Measurements from ENCODE around the gene LPP.

The LPP gene

DNA sequence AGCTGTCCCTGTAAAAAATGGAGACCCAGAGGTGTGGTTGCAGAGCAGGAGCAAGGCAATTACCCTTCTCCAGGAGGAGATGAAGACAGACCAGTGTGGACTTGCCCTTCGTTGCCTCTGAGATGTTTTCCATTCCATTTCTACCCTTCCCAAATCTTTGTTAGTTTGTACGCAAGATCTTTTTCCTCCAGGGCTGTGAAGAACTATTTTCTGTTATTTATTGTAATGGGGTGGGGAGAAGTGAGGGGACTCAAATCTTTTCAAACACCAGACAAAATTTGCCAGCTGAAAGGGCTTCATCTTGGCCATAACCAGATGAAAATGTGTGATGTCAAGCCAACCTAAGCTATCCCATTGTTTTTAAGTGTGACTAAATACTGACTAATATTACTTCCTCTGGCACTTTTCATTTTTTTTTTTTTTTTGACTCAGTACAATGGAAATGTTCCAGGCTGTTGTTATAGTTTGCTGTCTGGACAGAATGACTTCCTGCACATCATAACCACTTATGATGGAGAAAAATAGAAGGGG lies 746.5 kb downstream of the LPP start:
- TF ChIP-seq JUND (IDR thresholded peaks at IDR 0.05; ENCODE audit: low read depth): no peak
- DNase-seq (ENCODE audit: low read depth in 1 of 2, low spot score in 1 of 2): no peak
- in situ Hi-C loops (cut with HindIII; ENCODE audit: low pct_unique_long_range_greater_than_20kb, low sequenced_read_pairs): no loop called here

DNA sequence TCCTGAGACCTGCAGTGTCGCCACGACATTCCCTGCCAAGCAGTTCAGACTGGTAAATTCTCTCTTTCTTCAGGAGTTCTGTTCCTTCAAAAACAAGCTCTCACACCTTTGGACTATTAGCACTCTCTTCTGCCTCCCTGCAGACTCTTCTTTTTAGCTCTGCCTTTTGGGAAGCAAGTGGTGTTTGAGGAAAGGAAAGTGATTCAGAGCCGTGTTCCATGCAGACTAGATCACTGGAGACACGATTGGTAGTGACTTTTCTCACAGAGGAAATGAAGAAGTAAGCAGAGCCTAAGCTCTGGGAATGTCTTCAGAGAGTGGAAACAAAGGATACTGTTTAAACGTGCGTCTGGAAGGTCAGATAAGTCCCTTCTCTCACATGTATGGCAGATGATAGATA lies 747.2 kb downstream of the LPP start:
- no peak for DNase-seq (ENCODE audit: low read depth in 1 of 2, low spot score in 1 of 2)
- no peak for TF ChIP-seq JUND (IDR thresholded peaks at IDR 0.05; ENCODE audit: low read depth)
- in situ Hi-C loops (cut with HindIII; ENCODE audit: low pct_unique_long_range_greater_than_20kb, low sequenced_read_pairs): no loop called here

- DNase-seq (ENCODE audit: low read depth in 1 of 2, low spot score in 1 of 2): no peak
- TF ChIP-seq JUND (IDR thresholded peaks at IDR 0.05; ENCODE audit: low read depth): no peak
- in situ Hi-C loops (cut with HindIII; ENCODE audit: low pct_unique_long_range_greater_than_20kb, low sequenced_read_pairs): no loop called here
Observed at GRCh38 chr3:188901671-188902287, 747.8 kb downstream of the LPP start.

- no peak for TF ChIP-seq JUND (IDR thresholded peaks at IDR 0.05; ENCODE audit: low read depth)
- in situ Hi-C loops (cut with HindIII; ENCODE audit: low pct_unique_long_range_greater_than_20kb, low sequenced_read_pairs): no loop called here
- DNase-seq (ENCODE audit: low read depth in 1 of 2, low spot score in 1 of 2): no peak
Observed at GRCh38 chr3:188904670-188905069, 750.7 kb downstream of the LPP start.

DNA sequence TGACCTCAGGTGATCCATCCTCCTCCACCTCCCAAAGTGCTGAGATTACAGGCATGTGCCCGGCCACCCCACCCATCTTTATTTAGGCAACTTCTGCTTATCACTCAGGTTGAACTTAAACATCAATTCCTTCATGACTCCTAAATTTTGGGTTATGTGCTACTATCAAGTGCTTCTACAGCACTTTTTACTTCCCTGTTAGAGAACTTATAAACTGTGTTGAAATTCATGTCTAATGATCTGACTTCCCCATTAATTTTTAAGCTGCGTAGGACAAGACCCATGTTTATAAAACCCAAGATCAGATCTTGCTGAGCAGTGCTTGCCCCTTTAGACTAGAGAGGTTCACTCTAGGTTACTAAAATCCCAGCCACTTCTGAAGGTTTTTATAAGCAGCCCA lies 751.6 kb downstream of the LPP start:
- no peak for DNase-seq (ENCODE audit: low read depth in 1 of 2, low spot score in 1 of 2)
- in situ Hi-C loops (cut with HindIII; ENCODE audit: low pct_unique_long_range_greater_than_20kb, low sequenced_read_pairs): no loop called here
- TF ChIP-seq JUND (IDR thresholded peaks at IDR 0.05; ENCODE audit: low read depth): no peak

- in situ Hi-C loops (cut with HindIII; ENCODE audit: low pct_unique_long_range_greater_than_20kb, low sequenced_read_pairs): no loop called here
- DNase-seq (ENCODE audit: low read depth in 1 of 2, low spot score in 1 of 2): no peak
- TF ChIP-seq JUND (IDR thresholded peaks at IDR 0.05; ENCODE audit: low read depth): no peak
Observed at GRCh38 chr3:188906236-188906635, 752.3 kb downstream of the LPP start.

DNA sequence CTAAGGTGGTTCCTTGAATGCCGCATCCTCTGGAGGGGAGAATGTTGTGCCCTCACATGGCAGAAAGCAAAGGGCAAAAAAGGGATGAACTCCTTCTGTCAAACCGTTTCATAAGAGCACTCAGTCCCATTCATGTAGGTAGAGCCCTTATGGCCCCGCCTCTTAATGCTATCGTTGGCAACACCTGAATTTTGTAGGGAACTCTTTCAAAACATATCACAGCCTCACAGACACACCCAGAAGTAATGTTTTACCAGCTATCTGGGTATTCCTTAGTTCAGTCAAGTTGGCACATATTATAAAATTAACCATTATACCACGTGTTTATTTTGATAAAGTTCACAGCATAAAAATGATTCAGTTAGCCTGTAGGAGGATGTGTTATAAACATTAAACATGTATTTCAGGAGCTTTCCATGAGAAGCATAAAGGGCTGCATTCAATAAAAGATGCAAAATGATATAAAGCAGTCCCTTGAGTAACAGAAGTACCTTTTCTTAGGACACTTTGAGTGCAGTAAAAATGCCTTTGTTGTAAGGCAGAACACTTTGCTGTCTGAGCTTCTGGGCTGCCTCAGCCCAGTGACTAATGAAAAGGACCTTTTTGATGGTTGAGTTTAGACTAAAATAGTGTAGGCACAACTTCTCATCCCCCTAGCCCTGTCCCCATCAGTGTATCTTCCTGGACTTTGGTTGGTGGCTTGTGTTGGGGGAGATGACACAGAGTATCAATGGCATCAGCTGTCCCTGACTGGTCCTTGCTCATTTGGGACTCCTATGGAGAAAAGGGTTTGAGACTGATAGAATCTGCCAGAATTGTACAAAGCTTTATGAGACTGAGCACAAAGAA lies 754.3 kb downstream of the LPP start:
- TF ChIP-seq JUND (IDR thresholded peaks at IDR 0.05; ENCODE audit: low read depth): no peak
- no peak for DNase-seq (ENCODE audit: low read depth in 1 of 2, low spot score in 1 of 2)
- in situ Hi-C loops (cut with HindIII; ENCODE audit: low pct_unique_long_range_greater_than_20kb, low sequenced_read_pairs): no loop called here

GRCh38 chr3:188911026-188911850 lies 757.3 kb downstream of the LPP start:
- TF ChIP-seq JUND (IDR thresholded peaks at IDR 0.05; ENCODE audit: low read depth): no peak
- no peak for DNase-seq (ENCODE audit: low read depth in 1 of 2, low spot score in 1 of 2)
- in situ Hi-C loops (cut with HindIII; ENCODE audit: low pct_unique_long_range_greater_than_20kb, low sequenced_read_pairs): no loop called here

DNA sequence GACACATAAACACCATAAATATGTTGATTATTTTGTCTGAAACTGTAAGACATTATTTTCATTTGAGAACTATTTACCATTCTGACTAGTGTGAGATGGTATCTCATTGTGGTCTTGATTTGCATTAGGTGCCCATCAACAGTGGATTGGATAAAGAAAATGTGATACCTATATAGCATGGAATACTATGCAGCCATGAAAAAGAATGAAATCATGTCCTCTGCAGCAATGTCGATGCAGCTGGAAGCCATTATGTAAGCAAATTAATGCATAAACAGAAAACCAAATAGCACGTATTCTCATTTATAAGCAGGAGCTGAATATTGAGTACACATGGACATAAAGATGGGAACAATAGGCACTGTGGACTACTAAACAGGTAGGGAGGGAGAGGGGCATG lies 759.1 kb downstream of the LPP start:
- in situ Hi-C loops (cut with HindIII; ENCODE audit: low pct_unique_long_range_greater_than_20kb, low sequenced_read_pairs): no loop called here
- no peak for TF ChIP-seq JUND (IDR thresholded peaks at IDR 0.05; ENCODE audit: low read depth)

GRCh38 chr3:188914552-188914951 lies 760.6 kb downstream of the LPP start:
- no peak for DNase-seq (ENCODE audit: low read depth in 1 of 2, low spot score in 1 of 2)
- no peak for TF ChIP-seq JUND (IDR thresholded peaks at IDR 0.05; ENCODE audit: low read depth)
- in situ Hi-C loops (cut with HindIII; ENCODE audit: low pct_unique_long_range_greater_than_20kb, low sequenced_read_pairs): no loop called here

More for the DNA sequence above, 759.1 kb downstream of the LPP start:
- no peak for DNase-seq (ENCODE audit: low read depth in 1 of 2, low spot score in 1 of 2)

- TF ChIP-seq JUND (IDR thresholded peaks at IDR 0.05; ENCODE audit: low read depth): no peak
- no peak for DNase-seq (ENCODE audit: low read depth in 1 of 2, low spot score in 1 of 2)
- in situ Hi-C loops (cut with HindIII; ENCODE audit: low pct_unique_long_range_greater_than_20kb, low sequenced_read_pairs): no loop called here
Observed at GRCh38 chr3:188915127-188915526, 761.2 kb downstream of the LPP start.

DNA sequence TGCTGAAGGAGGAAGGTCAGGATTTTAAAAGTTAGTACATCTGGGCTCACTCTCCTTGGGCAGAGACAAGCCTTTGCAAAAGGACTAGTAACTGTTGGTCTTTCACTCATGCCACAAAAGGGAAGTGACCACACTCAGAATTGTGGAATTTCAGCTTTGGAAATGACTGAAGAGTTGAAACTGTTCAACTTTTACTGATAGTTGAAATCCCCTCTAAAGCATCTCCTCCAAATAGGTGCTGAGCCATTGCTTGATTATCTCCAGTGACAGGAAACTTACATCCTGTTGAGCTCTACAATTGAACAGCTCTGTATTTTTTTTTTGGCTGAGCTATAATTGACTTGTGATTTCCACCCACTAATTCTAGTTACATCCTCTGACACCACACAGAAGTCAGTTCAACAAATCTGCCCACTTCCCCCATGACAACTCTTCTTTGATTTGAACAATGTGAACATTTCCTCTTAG lies 763.0 kb downstream of the LPP start:
- in situ Hi-C loops (cut with HindIII; ENCODE audit: low pct_unique_long_range_greater_than_20kb, low sequenced_read_pairs): no loop called here
- no peak for DNase-seq (ENCODE audit: low read depth in 1 of 2, low spot score in 1 of 2)
- no peak for TF ChIP-seq JUND (IDR thresholded peaks at IDR 0.05; ENCODE audit: low read depth)
